22Rv1 (cell line): ENCODE measurements around the gene DNAJC13.

ENCODE experiments used
- H3K27ac ChIP-seq: fragments of 450-650 bp; 2 replicates; pipeline ENCODE4 v1.5.1; 2017
- ZFX ChIP-seq: fragments of 450-650 bp; IDR thresholded peaks from 2 replicates; pipeline ENCODE4 v1.6.1; 2017; ENCODE audit warnings: antibody characterized with exemption, borderline replicate concordance
- TF ChIP-seq, protein P1 (sequence below): fragments of 450-650 bp; IDR thresholded peaks from 2 replicates; pipeline ENCODE4 v1.5.1; 2017; ENCODE audit warnings: mild to moderate bottlenecking

The DNAJC13 gene

GRCh38 chr3:132536442-132537153 is 119.3 kb downstream of the DNAJC13 start:
- no peak for TF ChIP-seq ZFX
- TF ChIP-seq, protein P1, sequence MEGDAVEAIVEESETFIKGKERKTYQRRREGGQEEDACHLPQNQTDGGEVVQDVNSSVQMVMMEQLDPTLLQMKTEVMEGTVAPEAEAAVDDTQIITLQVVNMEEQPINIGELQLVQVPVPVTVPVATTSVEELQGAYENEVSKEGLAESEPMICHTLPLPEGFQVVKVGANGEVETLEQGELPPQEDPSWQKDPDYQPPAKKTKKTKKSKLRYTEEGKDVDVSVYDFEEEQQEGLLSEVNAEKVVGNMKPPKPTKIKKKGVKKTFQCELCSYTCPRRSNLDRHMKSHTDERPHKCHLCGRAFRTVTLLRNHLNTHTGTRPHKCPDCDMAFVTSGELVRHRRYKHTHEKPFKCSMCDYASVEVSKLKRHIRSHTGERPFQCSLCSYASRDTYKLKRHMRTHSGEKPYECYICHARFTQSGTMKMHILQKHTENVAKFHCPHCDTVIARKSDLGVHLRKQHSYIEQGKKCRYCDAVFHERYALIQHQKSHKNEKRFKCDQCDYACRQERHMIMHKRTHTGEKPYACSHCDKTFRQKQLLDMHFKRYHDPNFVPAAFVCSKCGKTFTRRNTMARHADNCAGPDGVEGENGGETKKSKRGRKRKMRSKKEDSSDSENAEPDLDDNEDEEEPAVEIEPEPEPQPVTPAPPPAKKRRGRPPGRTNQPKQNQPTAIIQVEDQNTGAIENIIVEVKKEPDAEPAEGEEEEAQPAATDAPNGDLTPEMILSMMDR = no peak
- H3K27ac ChIP-seq = no peak overlapping the region

GRCh38 chr3:132537297-132537696 is 120.0 kb downstream of the DNAJC13 start:
- H3K27ac ChIP-seq = no peak overlapping the region
- TF ChIP-seq, protein P1 = no peak
- TF ChIP-seq ZFX = no peak

- H3K27ac ChIP-seq = no peak overlapping the region
Measured at GRCh38 chr3:132538072-132538471, 120.8 kb downstream of the DNAJC13 start.

GRCh38 chr3:132539681-132540080 is 122.4 kb downstream of the DNAJC13 start:
- TF ChIP-seq ZFX = no peak
- TF ChIP-seq, protein P1 = no peak
- no peak overlapping the region for H3K27ac ChIP-seq

More at GRCh38 chr3:132538072-132538471, 120.8 kb downstream of the DNAJC13 start:
- TF ChIP-seq, protein P1 = no peak
- no peak for TF ChIP-seq ZFX

DNA sequence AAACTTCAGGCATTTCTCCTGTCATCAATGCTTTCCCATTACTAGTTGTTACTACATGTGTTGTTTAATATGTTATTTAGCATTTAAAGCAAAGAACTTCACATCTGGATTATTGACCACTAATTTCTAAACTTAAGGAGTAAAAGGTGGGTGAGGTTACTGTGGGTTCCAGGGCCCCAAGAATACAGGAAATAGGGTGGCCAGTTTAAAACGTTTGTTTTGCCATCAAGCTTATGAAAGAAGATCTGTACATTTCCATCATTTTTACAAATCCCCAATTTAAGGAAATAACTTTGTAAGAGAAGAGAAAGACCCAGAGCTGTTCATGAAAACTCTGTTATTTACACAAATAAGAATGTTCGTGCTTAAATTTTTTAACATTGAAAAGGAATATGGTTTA is 125.3 kb downstream of the DNAJC13 start:
- no peak for TF ChIP-seq ZFX
- TF ChIP-seq, protein P1 = no peak
- no peak overlapping the region for H3K27ac ChIP-seq

DNA sequence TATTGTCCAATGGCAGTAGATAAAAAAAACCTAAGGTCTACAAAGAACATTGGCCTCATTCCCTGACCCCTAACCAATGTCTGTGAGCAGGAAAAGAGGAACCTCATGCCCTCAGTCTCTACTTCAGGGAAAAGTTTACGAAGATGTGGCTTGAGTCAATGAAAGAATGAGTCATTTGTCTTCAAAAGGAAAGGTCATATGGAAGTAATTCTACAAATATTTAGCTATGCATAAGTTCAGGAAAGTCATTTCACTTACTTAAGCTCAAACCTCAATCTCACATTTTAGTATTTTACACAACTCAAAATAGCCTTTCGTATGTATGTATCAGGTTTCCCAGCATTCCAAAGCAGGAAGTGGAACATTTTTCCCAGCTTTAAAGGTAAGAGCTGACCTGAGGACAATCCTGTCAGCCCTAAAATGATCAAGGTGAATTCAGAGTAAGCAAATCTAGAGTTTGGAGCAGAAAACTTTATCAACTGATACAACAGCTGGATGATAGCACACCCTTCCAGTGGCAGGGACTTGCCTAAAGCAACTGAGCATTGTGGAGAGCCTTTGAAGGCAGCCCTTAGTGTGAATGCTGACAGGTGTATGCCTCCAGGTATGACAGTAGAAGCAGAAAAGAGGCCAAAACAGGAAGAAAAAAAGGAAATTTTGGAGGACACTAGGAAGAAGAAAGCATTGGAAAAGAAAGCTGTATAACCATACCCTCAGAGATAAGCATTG is 125.9 kb downstream of the DNAJC13 start:
- TF ChIP-seq, protein P1 = no peak
- TF ChIP-seq ZFX = no peak
- 0 out of 2 replicates have a peak overlapping the region, but pooled peaks have one; percentile 17 for H3K27ac ChIP-seq

GRCh38 chr3:132544130-132544529 is 126.8 kb downstream of the DNAJC13 start:
- no peak overlapping the region for H3K27ac ChIP-seq
- TF ChIP-seq, protein P1 = no peak
- TF ChIP-seq ZFX = no peak
